ENCODE results near the gene DONSON. TPM values are rescaled to one million over a fixed set of nuclear protein-coding genes. Genes with fewer than 3 reads are reported as not detected.
A peak's percentile ranks its signal among the peaks of the same experiment; 100 is the strongest.

Gene DONSON
- total RNA-seq, 3 donors from 2014 or later (not counting 1 experiment from before 2014, with no cell fraction given): 17.0 to 18.3 (median 17.3) TPM

DNA sequence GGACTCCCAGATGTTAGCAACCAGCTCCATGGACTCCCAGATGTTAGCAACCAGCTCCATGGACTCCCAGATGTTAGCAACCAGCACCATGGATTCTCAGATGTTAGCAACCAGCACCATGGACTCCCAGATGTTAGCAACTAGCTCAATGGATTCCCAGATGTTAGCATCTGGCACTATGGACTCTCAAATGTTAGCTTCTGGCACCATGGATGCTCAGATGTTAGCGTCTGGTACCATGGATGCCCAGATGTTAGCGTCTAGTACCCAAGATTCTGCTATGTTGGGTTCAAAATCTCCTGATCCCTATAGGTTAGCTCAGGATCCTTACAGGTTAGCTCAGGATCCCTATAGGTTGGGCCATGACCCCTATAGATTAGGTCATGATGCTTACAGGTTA lies 36.8 kb downstream of the DONSON start:
- Mint-ChIP-seq H3K9me3 (no peaks in the 10 kb centered on the region), H3K36me3 (peaks cover 24% of the 10 kb centered on the region), H3K27me3 (ENCODE audit: low read depth in 2 of 2) (no peaks in the 10 kb centered on the region), H3K27ac (peak overlapping the region in 1 of 2 donors; percentile 69), H3K4me3 (no peak overlapping the region), H3K4me1 (peaks cover 34 to 47% of the 10 kb centered on the region in 2 donors)
- H3K27me3 ChIP-seq (ENCODE audit: control insufficient read depth, insufficient read depth, low read length): no peaks in the 10 kb centered on the region
- DNase-seq (no peak), ATAC-seq (no peak)
- H3K9me3 ChIP-seq (ENCODE audit: control insufficient read depth, insufficient read depth, low read length): no peaks in the 10 kb centered on the region
- H3K4me1 ChIP-seq (ENCODE audit: control insufficient read depth, insufficient read depth, low read length): no peaks in the 10 kb centered on the region
- H3K27ac ChIP-seq (ENCODE audit: low read length): no peak overlapping the region
- WGBS (ENCODE audit: insufficient coverage): 99% methylated on average over 2 of the region's 2 CpGs
- intact Hi-C loops (cut with micrococcal nuclease): no loop called here
- no peak for TF ChIP-seq CTCF (IDR thresholded peaks at IDR 0.05)
- H3K36me3 ChIP-seq (ENCODE audit: control insufficient read depth, insufficient read depth, low read length): peaks cover 91% of the 10 kb centered on the region
- H3K4me3 ChIP-seq (ENCODE audit: low read length): no peak overlapping the region

- no peaks in the 10 kb centered on the region for H3K27me3 ChIP-seq (ENCODE audit: control insufficient read depth, insufficient read depth, low read length)
- H3K27ac ChIP-seq (ENCODE audit: low read length): no peak overlapping the region
- H3K4me1 ChIP-seq (ENCODE audit: control insufficient read depth, insufficient read depth, low read length): no peaks in the 10 kb centered on the region
- DNase-seq (no peak), ATAC-seq (peak; percentile 10 to 14 (median 10))
- TF ChIP-seq CTCF (IDR thresholded peaks at IDR 0.05): no peak
- no peak overlapping the region for H3K4me3 ChIP-seq (ENCODE audit: low read length)
- Mint-ChIP-seq H3K27ac (no peak overlapping the region), H3K36me3 (peaks cover 23% of the 10 kb centered on the region), H3K9me3 (no peaks in the 10 kb centered on the region), H3K4me3 (no peak overlapping the region), H3K4me1 (peaks cover 31 to 43% of the 10 kb centered on the region in 2 donors), H3K27me3 (ENCODE audit: low read depth in 2 of 2) (no peaks in the 10 kb centered on the region)
- intact Hi-C loops (cut with micrococcal nuclease): no loop called here
- peaks cover 90% of the 10 kb centered on the region for H3K36me3 ChIP-seq (ENCODE audit: control insufficient read depth, insufficient read depth, low read length)
- H3K9me3 ChIP-seq (ENCODE audit: control insufficient read depth, insufficient read depth, low read length): no peaks in the 10 kb centered on the region
- WGBS (ENCODE audit: insufficient coverage): 97% methylated on average over 20 of the region's 23 CpGs
Measured at GRCh38 chr21:33550772-33551660, 37.5 kb downstream of the DONSON start.

GRCh38 chr21:33549848-33550771 lies 38.4 kb downstream of the DONSON start:
- no peak overlapping the region for H3K27ac ChIP-seq (ENCODE audit: low read length)
- 96% methylated on average over 19 of the region's 19 CpGs for WGBS (ENCODE audit: insufficient coverage)
- no peak for TF ChIP-seq CTCF (IDR thresholded peaks at IDR 0.05)
- H3K27me3 ChIP-seq (ENCODE audit: control insufficient read depth, insufficient read depth, low read length): no peaks in the 10 kb centered on the region
- peaks cover 81% of the 10 kb centered on the region for H3K36me3 ChIP-seq (ENCODE audit: control insufficient read depth, insufficient read depth, low read length)
- no peak overlapping the region for H3K4me3 ChIP-seq (ENCODE audit: low read length)
- Mint-ChIP-seq H3K27me3 (ENCODE audit: low read depth in 2 of 2) (no peaks in the 10 kb centered on the region), H3K4me1 (peaks cover 29 to 39% of the 10 kb centered on the region in 2 donors), H3K4me3 (no peak overlapping the region), H3K9me3 (no peaks in the 10 kb centered on the region), H3K36me3 (peaks cover 23% of the 10 kb centered on the region), H3K27ac (no peak overlapping the region)
- ATAC-seq (peak; percentile 7 to 27 (median 13)), DNase-seq (no peak)
- H3K9me3 ChIP-seq (ENCODE audit: control insufficient read depth, insufficient read depth, low read length): no peaks in the 10 kb centered on the region
- intact Hi-C loops (cut with micrococcal nuclease): no loop called here
- H3K4me1 ChIP-seq (ENCODE audit: control insufficient read depth, insufficient read depth, low read length): no peaks in the 10 kb centered on the region

Data from natural killer cell (primary cell).